Right lung (tissue), 10 donors: ENCODE results near the gene FNDC5. TPM values are rescaled to one million over a fixed set of nuclear protein-coding genes. Genes with fewer than 3 reads are reported as not detected.
"Not testable (repeated sequence)": the region's sequence is repeated elsewhere in the genome, so short reads cannot be mapped to it uniquely, and the experiment has no call there.

Source experiments
- DNase-seq, 2 donors: peaks; one replicate each; pipeline ENCODE4 v3.0.0-alpha.2; 2013
- long read RNA-seq, 8 donors: transcript quantifications; one replicate each; lab custom pipeline, GENCODE V29; 2026
- polyA plus RNA-seq, 5 donors: library from polyadenylated mRNA; unstranded; fragments of 120-200 nt; gene quantifications; one replicate each; pipeline versions ENCODE4 v1.2.1 to v1.2.3, GENCODE V29; 2013; ENCODE audit warnings: inconsistent platforms in 1 of 5, low replicate concordance in 1 of 5; ENCODE audit not compliant: insufficient read length in 5 of 5, insufficient read depth in 1 of 5

FNDC5 gene
- 10 to 100 TPM in 4 of 5 donors, 1 to 10 TPM in 1; 8.0 to 18.2 (median 10.5) TPM for polyA plus RNA-seq
- long read RNA-seq, donor 1 = 0 reads
- long read RNA-seq, donor 2 = 0 reads
- long read RNA-seq, donor 3, partial matches to known transcripts = 0 of 1 reads
- long read RNA-seq, donor 3, other reads (novel, unspliced or antisense) = 0 of 1 reads
- long read RNA-seq, donor 4 = 0 reads
- long read RNA-seq, donor 5 = 0 reads
- long read RNA-seq, donor 6 = 0 reads
- long read RNA-seq, donor 7 = 0 reads
- long read RNA-seq, donor 8 = 0 reads

GRCh38 chr1:32870615-32871363, at the start of gene FNDC5:
Gene FNDC5 (minus strand): TSS chr1:32870912.
- DNase-seq = peak in 1 of 2 donors; percentile 45

- no peak for DNase-seq
Measured at GRCh38 chr1:32919811-32920733, 49.4 kb upstream of the FNDC5 start.

GRCh38 chr1:32918179-32918578, 47.5 kb upstream of the FNDC5 start:
- no peak for DNase-seq

- DNase-seq = no peak
Measured at GRCh38 chr1:32917521-32917920, 46.8 kb upstream of the FNDC5 start.

- DNase-seq = no peak
Measured at GRCh38 chr1:32915766-32916706, 45.3 kb upstream of the FNDC5 start.

- DNase-seq = no peak
Measured at GRCh38 chr1:32910319-32910718, 39.6 kb upstream of the FNDC5 start.

GRCh38 chr1:32907435-32907834, 36.7 kb upstream of the FNDC5 start:
- no peak for DNase-seq

- DNase-seq = no peak
Measured at GRCh38 chr1:32906654-32907053, 35.9 kb upstream of the FNDC5 start.

GRCh38 chr1:32905588-32905987, 34.9 kb upstream of the FNDC5 start:
- not testable (repeated sequence) for DNase-seq

GRCh38 chr1:32904797-32905196, 34.1 kb upstream of the FNDC5 start:
- no peak for DNase-seq

GRCh38 chr1:32903991-32904785, 33.5 kb upstream of the FNDC5 start:
- DNase-seq = no peak

GRCh38 chr1:32902535-32902920, 31.8 kb upstream of the FNDC5 start:
- DNase-seq = no peak

- no peak for DNase-seq
Measured at GRCh38 chr1:32901823-32902534, 31.3 kb upstream of the FNDC5 start.

- DNase-seq = no peak
Measured at GRCh38 chr1:32900956-32901822, 30.5 kb upstream of the FNDC5 start, which contains the start of gene TMEM54. Gene TMEM54 (minus strand): TSS chr1:32901389. CDS start chr1:32901238, 151 bp downstream.

- DNase-seq = no peak
Measured at GRCh38 chr1:32900371-32900955, 29.8 kb upstream of the FNDC5 start.

GRCh38 chr1:32899586-32900296, 29.0 kb upstream of the FNDC5 start:
- no peak for DNase-seq

- DNase-seq = no peak
Measured at GRCh38 chr1:32898958-32899357, 28.2 kb upstream of the FNDC5 start.
